ENCODE results near the gene MADD. TPM values are rescaled to one million over a fixed set of nuclear protein-coding genes. Genes with fewer than 3 reads are reported as not detected.

The MADD gene
- polyA plus RNA-seq, 4 donors = 36.9 to 53.8 (median 39.4) TPM

DNA sequence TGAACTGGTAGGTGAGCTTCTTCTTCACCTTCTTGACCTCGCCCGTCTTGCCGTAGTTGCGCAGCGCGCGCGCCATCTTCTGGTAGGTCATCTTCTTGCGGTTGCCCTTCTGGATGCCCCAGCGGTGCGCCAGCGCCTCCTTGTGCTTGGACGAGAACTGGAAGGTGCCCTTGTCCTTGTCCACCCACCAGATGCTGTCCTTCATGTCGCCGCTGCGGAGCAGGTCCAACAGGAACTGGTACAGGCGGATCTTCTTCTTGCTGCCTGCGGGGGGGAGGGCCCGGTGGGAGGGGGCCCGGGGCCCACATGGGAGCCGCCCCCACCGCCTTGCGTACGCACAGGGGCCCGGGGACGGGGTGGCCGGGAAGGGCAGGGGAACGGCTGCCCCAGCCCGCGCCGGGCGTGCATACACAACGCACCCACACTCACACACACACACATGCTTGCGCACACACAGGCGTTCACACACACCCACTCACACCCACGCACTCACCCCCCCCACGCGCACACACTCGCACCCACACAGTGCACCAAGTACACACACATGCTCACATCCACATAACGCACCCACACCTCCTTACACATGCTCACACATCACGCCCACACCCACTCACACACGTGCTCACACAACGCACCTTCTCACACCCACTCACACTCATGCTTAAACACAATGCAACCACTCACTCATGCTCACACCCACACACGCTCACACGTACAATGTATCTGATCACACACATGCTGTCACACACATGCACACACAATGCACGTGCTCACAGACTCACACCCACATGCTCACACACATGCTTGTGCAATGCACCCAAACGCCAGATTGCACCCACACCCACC, 85.6 kb downstream of the MADD start:
- peak; percentile 77 to 84 (median 80) for DNase-seq (ENCODE audit: low read depth in 4 of 4, low spot score in 3 of 4)

DNA sequence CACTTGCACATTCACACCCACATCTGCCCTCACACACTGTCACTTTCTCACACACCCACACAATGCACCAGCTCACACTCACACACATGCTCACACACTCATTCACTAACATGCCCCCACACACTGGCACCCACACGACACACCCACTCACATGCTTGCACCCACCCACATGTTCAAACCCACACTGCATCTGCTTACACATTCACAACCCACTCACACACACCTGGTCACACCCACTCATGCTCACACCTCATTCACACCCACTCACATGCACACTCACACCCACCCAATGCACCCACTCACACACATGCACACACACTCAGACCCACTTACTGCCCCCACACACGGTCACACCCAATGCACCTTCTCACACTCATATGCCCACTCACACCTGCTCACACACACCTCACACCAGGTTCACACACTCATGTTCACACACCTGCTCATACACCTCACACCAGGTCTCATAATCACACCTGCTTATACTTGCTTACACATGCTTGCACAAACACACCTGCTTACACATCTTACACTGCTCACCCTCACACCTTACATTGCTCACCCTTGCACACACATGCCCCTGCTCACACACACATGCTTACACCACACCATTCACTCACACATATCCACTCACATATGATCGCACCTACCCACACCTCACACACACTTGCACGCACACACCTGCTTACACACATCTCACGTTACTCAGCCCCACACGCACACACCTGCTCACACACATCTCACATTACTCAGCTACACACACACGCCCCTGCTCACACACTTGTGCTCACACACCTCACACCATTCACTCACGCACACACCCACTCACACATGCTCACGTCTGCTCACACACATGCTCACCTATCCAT, 86.4 kb downstream of the MADD start:
- no peak for DNase-seq (ENCODE audit: low read depth in 4 of 4, low spot score in 3 of 4)

DNA sequence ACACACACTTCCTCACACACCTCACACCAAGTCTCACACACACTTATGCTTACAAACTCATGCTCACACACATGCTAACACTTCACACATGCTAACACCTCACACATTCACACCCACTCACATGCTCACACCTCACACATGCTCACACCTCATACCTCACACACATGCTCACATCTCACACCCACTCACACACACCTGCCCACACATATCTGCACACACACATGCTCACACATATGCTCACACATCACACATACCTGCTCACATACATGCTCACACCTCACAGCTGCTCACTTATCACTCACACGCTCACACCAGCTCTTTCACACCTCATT, 87.0 kb downstream of the MADD start:
- no peak for DNase-seq (ENCODE audit: low read depth in 4 of 4, low spot score in 3 of 4)

DNA sequence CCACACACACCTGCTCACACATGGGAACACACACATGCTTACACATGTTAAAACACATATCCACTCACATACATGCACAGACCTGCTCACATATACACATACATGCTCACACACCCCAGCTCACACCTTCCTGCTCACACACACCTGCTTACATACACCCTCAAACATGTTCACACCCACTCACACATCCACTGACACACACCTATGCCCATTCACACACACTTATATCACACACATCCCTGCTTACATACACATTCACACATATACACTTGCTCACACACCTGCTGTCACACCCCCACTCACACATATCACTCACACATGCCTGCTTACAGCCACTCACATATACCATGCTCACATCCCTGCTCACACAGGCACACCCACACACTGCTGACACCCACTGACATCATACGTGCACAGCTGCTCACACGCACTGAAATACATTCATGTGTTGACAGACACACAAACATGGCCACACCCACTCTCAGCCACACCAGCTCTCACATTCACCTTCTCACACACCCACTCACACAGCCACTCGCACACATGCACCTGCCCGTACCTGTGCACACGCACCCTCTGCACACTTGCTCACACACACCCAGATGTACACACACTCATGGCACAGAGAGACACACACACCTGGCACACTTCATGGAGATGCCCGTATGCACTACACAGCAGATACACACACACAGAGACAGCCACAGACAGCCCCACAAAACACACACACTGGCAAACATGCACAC, 88.2 kb downstream of the MADD start:
- no peak for DNase-seq (ENCODE audit: low read depth in 4 of 4, low spot score in 3 of 4)

DNA sequence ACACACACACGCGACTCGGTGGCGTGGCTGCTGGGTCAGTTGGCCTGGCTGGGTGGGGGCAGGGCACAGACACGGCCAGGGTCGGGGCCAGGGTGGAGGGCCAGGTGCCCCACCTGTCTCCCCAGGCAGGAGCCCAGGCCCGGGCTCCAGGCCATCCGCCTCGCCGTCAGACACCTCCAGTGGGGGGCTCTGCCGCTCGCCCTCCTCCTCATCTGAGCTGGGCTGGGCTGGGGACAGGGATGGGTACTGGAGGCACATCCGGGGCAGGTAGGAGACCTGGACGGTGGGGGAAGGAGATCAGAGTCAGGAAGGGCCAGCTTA, 88.8 kb downstream of the MADD start:
- DNase-seq (ENCODE audit: low read depth in 4 of 4, low spot score in 3 of 4) = no peak

DNA sequence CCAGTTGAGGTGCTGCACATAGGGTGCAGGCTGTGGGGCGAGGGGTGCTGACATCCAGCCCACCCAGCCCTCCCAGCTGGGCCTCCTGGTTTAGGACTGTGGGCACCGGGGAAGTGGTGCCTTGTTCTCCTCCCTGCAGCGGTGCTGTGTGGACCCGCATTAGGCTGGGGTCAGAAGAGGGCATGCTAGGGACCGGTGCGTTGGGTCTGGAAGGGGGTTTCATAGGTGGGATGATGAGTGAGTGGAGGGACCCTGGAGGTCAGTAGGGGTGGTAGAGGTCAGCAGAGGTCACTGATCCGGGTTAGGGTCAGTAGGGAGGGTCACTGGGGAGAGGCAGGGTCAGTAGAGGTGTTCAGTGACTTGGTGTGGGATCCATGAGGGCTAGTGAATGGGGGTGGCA, 89.2 kb downstream of the MADD start:
- DNase-seq (ENCODE audit: low read depth in 4 of 4, low spot score in 3 of 4) = no peak

DNA sequence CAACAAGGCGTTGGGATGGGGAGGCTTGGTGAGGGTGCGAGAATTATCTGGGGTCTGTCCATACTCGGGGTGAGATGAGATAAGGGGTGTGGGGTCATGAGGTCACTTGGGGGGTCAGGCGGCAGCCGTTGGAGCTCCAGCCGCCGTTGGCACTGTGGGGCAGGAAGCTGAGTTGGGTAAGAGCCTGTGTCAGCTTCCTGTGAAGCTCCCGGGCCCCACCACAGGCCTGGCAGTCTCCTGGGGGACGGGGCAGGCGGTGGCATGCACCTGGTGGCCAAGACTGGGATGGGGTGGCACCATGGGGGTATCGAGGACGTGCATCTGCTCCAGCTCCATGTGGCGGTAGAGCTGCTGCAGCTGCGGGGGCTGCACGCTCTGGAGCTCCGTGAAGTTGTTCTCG, 89.7 kb downstream of the MADD start:
- no peak for DNase-seq (ENCODE audit: low read depth in 4 of 4, low spot score in 3 of 4)

DNA sequence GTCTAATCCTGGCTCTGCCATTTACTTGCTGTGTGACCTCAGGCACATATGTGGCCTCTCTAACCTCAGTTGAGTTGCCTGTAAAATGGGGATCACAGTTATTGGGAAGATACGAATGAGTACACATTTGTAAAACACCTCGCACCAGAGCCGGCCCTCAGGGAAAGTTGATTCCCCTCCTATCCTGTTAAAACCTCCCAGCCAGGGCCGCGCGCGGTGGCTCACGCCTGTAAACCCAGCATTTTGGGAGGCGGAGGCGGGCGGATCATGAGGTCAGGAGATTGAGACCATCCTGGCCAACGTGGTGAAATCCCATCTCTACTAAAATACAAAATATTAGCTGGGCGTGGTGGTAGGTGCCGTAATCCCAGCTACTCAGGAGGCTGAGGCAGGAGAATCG, 90.4 kb downstream of the MADD start:
- DNase-seq (ENCODE audit: low read depth in 4 of 4, low spot score in 3 of 4) = no peak

DNA sequence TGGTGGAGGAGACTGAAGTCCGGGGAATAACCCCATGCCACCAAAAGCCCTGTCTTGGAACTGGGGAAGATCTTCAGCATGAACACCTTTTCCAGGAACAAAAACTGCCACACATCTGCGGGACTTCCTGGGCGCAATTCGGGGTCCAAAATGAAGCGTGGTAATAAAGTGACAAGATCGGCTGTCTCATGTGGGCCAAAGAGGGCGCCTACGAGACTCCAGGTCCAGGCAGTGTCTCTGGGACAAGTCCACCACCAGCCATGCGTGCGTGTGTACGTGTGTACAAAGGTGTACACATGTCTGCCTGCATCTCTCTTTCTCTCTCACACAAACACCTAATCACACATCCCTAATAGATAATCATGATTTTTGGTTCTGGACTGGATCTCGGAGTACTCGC, 91.5 kb downstream of the MADD start:
- DNase-seq (ENCODE audit: low read depth in 4 of 4, low spot score in 3 of 4) = no peak

DNA sequence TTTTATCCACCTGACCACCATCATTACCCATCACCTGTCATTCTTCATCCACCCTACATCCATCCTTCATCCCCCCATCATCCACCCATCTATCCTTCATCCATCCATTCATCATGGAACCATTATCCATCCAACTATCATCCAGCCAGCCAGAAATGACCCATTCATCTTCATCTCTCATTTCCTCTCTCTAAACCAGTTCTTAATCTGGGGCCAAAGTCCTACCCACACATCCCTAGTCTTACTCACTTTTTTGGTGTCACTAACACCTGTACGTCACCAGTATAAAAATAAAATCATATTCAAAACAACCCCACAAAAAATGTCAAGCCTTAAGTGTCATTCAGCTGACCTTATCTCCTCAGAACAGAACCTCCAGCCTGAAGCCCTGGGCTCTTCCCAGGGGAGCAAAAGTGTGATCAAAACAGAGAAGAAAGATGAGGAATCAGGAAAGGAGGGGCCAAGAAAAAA, 96.1 kb downstream of the MADD start:
- no peak for DNase-seq (ENCODE audit: low read depth in 4 of 4, low spot score in 3 of 4)

DNA sequence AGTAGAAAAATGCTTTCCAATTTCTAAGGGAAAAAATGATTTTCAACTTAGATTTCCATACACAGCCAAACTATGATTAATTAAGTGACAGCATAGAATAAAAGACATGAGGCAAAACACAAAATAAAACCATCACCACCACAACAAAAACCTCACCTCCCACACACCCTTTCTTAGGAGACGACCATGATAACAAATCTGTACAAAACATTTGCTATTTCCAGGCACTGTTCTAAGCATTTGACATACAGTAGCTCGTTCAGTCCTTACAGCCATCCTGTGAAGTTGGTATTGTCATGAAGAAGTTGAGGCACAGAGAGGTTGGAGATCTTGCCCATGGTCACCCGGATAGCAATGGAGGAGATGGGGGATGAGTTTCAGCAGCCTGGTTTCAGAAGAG, 99.7 kb downstream of the MADD start:
- DNase-seq (ENCODE audit: low read depth in 4 of 4, low spot score in 3 of 4) = no peak

DNA sequence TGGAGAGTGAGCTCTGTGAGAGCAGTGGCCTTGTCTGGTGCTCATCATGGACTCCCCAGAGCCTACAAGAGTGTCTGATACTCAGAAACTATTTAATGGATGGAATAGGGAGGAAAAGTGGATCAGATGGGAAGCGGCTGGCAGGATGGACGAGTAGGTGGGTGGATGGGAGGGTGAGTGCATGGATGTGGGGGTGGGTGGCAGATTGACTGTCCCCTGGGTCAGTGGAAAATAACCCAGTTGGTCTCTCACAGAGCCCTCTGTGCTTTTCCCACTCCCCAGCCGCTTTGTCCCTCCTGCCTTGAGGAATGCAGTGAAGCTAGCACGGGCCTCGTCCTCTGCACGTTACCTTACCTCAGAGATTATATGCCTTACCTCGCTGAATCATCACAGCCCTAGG, 102.5 kb downstream of the MADD start:
- no peak for DNase-seq (ENCODE audit: low read depth in 4 of 4, low spot score in 3 of 4)

DNA sequence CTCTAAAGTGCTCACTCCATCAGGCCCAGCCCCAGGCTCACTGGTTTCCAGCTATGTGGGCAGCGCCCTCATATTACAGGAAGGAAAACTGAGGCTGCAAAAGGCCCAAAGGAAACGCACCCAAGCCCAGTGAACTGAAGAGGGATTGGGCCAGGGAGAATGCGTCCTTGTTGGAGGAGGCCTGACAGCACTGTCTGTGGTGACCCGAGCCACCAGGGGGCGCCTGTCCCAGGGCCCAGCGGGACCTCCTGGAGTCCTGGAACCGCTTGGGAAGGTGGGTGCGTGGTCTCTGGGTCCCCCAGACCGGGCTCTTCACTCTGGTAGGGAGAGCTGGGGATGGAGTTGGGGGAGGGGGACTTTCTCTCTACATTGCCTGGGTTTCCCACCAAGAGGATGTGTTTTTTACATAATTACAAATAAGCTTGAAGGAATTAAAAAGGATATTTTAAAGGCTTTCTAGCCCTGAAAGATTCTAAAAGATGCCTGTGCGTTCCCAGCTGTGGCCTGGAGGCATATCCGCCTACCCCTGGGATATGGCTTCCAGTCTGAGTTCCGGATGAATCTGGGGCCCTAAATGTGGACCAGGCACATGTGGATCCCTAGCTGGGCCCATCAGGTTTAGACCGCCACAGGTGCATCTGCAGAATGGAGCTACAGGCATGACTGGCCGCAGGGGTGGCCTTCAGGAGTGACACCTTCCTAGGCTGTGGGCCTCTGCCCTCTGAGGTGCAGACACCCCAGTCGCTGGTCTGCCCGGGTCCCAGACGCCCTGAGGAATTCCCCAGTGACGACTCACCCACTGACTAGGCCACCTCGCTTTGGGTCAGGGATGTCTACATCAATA, 104.2 kb downstream of the MADD start:
- peak in 1 of 4 donors; percentile 51 for DNase-seq (ENCODE audit: low read depth in 4 of 4, low spot score in 3 of 4)

DNA sequence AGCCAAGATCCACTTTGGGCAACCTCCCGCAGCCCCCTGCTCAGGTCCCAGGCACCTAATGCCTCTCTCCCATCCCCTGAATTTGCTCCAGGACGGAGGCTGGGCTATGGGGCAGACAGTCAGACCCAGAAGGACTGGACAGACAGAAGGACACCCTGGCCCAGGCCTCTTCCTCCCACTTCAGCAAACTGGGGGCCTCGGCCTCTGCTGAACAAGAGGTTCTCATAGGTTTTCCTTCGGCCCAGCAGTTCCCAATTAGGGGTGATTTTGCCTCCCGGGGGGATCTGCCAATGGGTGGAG, 104.7 kb downstream of the MADD start:
- DNase-seq (ENCODE audit: low read depth in 4 of 4, low spot score in 3 of 4) = no peak

DNA sequence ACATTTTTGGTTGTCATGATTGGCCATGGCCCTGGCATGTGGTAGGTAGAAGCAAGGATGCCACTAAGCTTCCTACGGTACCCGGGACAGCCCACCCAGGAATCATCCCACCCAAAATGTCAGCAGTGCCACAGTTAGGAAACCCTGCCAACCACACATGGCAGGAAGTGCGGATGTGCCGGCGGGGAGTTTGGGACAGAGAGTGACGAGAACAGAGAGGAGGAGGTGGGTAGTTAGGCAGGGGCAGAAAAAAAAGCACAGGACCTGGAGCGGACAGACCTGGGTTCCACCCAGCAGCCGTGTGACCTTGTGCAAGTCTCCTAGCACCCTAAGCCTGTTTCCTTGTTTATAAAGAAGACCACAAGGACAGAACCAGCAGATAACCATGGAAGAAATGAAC, 105.1 kb downstream of the MADD start:
- DNase-seq (ENCODE audit: low read depth in 4 of 4, low spot score in 3 of 4) = no peak

DNA sequence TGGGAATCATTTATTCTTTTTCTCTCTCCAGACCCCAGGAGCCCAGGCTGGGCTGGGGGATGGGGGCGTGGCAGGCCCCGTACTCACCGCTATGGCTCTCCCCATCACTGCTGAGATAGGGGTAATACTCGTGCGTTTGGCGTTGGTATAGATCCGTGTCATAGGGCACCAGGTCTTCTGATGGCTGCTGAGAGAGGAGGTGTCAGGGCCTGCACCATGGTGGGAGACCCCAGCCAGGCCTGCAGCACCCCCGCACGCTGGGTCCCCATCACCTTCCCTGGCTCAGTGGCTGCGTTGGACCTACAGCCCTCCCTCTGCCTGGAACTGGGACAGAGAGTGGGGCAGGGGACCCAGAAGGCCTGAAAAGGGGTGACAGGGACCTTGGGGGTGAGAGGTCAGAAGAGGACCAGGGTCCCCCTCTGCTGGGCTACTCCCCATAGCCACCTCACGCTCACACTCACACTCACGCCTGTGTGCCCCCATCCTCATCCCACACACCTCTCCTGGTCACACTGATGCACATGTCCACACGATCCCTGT, 105.7 kb downstream of the MADD start:
- no peak for DNase-seq (ENCODE audit: low read depth in 4 of 4, low spot score in 3 of 4)

DNA sequence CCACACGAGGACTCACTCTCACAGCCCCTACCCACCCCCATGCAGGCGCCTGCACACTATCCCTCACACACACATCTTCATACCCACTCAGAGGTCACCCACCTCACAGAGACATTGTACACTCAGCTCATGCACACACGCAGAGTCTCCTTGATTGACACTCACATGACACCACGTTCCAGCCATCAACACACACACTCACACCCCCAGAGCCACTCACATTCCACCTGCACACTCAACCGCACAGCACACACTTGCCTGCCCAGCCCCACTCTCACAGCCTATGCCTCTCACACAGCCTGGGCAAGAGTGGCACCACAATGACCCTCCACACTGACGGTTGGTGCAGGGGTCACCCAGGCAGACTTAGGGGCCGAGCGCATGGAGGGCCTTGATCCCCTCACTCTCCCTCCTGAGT, 106.2 kb downstream of the MADD start:
- DNase-seq (ENCODE audit: low read depth in 4 of 4, low spot score in 3 of 4) = no peak

DNA sequence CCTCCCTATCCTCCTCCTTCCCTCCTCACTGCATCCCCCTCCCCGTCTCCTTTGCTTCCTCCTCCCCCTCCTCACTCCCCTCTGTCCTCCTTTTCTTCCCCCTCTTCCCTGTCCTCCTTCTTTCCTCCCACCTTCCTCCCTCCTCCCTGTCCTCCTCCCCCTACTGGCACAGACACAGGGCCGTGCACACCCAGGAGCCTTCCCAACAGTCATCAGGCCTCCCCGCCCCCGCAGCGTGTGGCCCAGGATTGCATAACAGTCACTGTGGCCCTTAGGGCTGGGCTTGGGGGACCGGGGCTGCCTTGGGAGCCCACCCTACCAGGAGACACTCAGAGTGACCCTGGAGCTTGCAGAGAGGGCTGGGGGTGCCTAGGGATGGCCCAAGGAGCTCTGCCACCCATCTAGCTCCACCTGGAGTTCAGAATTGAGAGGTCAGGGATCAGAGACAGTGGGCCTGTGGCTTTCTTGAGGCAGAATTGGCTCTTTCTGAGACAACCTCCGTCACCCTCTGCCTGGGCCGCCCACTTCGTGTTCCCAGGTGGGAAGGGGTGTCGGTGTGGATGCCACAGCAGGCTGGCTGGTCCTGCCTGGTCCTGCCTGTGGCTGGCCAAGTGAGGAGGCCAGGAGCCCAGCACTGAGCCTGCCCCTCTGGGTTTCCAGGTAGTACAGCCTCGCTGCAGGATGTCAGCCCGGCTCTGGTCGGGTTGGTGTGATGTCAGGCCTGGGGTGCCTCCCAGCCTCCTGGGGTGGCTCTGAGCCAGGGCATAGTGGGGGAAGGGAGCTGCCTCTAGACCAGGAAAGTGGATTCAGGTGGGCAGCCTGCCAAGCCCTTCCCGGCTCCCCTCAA, 106.8 kb downstream of the MADD start:
- DNase-seq (ENCODE audit: low read depth in 4 of 4, low spot score in 3 of 4) = no peak

DNA sequence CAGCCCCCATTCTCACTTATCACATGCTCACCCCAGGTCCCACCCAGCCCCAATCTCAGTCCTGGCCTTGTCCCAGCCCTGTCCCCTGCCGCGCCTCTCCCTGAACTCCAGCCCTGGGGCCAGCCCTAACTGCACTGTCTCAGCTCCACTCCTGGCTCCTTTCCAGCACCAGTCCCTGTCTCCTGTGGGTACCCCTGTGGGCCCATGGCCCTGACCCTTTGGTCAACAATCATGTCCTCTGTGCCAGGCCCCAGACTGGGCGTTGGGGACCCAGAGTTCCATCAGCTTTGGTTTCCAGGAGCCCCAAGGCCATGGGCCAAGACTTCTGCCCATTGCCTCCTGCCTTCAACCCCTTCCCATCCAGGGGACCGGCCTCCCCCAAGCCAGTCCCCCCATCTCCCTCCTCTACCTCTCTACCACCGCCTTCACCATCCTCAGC, 107.7 kb downstream of the MADD start:
- no peak for DNase-seq (ENCODE audit: low read depth in 4 of 4, low spot score in 3 of 4)
